Esophagus muscularis mucosa (tissue), 3 donors: ENCODE measurements around the gene ATP5MK.
"Not testable (repeated sequence)": the region's sequence is repeated elsewhere in the genome, so short reads cannot be mapped to it uniquely, and the experiment has no call there.

Source experiments
- CTCF ChIP-seq, 3 experiments: fragments of 200-600 bp in 2 of 3; fragments of 450-650 bp in 1 of 3; sonication (generic) in 2 of 3; IDR thresholded peaks; one replicate each; pipeline ENCODE4 v1.5.1; 2017 to 2019; ENCODE audit warnings: antibody characterized with exemption in 3 of 3, mild to moderate bottlenecking in 2 of 3, moderate library complexity in 1 of 3
- POLR2AphosphoS5 ChIP-seq, 2 donors: sonication (generic); formaldehyde crosslinking; IDR thresholded peaks; one replicate each; pipeline ENCODE4 v1.6.1; 2017; ENCODE audit warnings: antibody characterized with exemption in 2 of 2

- not testable (repeated sequence) for TF ChIP-seq CTCF, POLR2AphosphoS5 (IDR thresholded peaks at IDR 0.05)
These were observed 20.8 kb upstream of the ATP5MK start for GRCh38 chr10:103417148-103417469.
